ENCODE data around the gene FEZF1.

Gene FEZF1

GRCh38 chr7:122261442-122261841 lies 43.1 kb downstream of the FEZF1 start:
- DNase-seq: no peak

GRCh38 chr7:122261016-122261415 lies 43.5 kb downstream of the FEZF1 start:
- DNase-seq: no peak

- DNase-seq: no peak
Observed at GRCh38 chr7:122260336-122260735, 44.2 kb downstream of the FEZF1 start.

GRCh38 chr7:122258971-122259370 lies 45.6 kb downstream of the FEZF1 start:
- no peak for DNase-seq

- DNase-seq: no peak
Observed at GRCh38 chr7:122257056-122257455, 47.5 kb downstream of the FEZF1 start.

- no peak for DNase-seq
Observed at GRCh38 chr7:122256046-122256445, 48.5 kb downstream of the FEZF1 start.

- DNase-seq: no peak
Observed at GRCh38 chr7:122255454-122255853, 49.1 kb downstream of the FEZF1 start.
